HG03159 (cell line): ENCODE results near the gene GLI1.

Experiments used
- ATAC-seq: cut with Tn5 transposase; IDR thresholded peaks from one replicate; pipeline ENCODE4 v1.9.1; 2021; ENCODE audit warnings: mild to moderate bottlenecking, moderate library complexity; ENCODE audit not compliant: unreplicated experiment

Gene GLI1

GRCh38 chr12:57460468-57460784 is 841 bp downstream of the GLI1 start:
- ATAC-seq, result no peak

GRCh38 chr12:57460841-57461275 is 1.3 kb downstream of the GLI1 start:
- no peak for ATAC-seq

DNA sequence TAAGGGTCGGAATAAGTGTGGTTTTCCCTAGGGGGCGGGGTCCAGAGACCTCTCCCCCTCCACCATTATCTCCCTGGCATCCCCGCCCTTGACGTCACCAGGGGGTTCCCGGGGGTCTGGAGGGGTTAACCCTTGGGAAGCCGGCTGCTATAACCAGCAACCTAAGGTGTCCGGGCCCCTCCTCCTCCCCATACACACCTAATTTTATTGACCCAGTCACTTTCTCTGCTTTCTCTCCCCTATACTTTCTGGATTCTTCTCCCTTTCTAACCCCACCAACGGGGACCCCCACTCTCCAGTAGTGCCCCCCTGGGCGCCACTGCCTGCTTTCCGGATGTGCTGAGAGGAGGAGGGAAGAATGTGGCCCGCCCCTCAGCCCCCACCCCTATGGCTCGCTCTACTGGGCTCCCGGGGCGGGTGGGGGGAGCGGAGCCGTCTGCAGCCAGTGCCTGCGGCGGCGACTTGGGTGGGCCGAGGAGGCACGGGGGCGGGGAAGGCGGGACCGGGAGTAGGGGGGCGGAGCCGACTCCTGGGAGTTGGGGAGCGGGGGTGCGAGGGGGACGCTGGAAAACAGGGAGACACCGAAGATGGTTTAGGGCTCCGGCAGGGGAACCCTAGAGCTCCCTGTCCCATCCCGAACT is 1.8 kb downstream of the GLI1 start:
- no peak for ATAC-seq

DNA sequence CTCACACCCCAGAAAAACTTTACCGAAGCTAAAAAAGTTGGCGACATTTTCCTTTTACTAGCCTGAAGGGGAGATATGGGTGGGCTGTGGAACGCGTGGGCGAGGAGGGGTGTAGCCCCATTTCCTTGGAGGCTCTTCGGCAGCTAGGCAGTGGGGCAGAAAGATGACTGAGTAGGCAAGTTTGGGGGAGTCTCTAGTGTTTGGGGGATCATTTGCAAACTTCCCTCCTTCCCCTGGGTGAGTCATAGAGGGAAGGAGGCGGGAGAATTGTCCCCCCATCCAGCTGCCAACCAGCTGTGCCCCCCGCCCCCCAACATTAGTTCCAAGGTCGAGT is 2.3 kb downstream of the GLI1 start:
- no peak for ATAC-seq

GRCh38 chr12:57462251-57462911 is 2.8 kb downstream of the GLI1 start:
- ATAC-seq, result peak; percentile 60

GRCh38 chr12:57462912-57463253 is 3.3 kb downstream of the GLI1 start:
- no peak for ATAC-seq

GRCh38 chr12:57464569-57464968 is 5.0 kb downstream of the GLI1 start:
- no peak for ATAC-seq

DNA sequence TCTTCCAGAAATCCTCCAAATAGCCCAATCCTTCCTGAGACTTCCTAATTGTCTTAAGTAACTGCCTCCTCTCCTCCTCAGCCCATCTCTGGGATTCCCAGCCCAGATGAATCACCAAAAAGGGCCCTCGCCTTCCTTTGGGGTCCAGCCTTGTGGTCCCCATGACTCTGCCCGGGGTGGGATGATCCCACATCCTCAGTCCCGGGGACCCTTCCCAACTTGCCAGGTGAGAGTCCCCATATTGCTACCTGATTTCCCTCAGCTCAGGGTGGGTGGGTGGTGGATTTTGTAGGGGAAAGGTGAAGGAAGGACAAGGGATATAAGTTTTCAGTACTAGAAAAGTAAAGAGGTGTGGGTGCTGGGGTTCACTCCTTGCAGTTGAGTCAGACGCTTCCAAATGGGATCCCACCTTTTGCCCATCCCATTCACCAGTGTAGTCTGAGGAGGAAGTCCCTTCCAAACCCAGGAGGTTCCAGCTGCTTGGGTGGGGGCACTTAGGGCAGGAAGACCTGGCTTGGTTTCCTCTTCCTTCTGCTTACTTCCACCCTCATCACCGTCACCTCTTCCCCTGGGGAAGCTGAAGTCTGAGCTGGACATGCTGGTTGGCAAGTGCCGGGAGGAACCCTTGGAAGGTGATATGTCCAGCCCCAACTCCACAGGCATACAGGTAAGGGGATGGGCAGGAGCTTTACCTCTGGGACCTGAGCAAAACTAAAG is 5.6 kb downstream of the GLI1 start:
- ATAC-seq, result no peak

DNA sequence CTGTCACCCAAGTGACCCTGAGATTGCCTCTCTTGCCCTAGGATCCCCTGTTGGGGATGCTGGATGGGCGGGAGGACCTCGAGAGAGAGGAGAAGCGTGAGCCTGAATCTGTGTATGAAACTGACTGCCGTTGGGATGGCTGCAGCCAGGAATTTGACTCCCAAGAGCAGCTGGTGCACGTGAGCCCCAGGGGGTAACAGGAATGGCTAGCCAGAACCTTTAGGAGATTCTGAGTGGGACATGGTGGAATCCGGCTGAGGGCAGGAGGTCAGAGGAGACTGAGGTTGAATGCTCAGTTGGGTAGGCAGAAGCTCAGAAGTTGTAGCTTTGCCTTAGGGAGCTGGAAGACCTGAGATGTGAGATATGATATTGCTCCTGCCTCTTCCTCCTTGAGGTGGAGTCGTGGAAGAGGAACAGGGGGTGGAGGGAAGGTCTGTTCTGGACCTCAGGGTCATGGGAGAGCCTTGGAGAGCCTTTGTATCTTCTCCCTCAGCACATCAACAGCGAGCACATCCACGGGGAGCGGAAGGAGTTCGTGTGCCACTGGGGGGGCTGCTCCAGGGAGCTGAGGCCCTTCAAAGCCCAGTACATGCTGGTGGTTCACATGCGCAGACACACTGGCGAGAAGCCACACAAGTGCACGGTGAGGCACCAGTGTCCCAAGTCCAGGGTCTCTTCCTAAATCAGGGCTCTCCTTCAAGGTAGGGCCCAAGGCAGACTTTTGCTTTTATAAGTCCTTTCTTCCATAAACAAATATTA is 6.3 kb downstream of the GLI1 start:
- no peak for ATAC-seq

- no peak for ATAC-seq
These were observed 7.8 kb downstream of the GLI1 start for GRCh38 chr12:57467212-57467874.

GRCh38 chr12:57467915-57468314 is 8.3 kb downstream of the GLI1 start:
- no peak for ATAC-seq

- ATAC-seq, result no peak
These were observed 9.9 kb downstream of the GLI1 start for GRCh38 chr12:57469296-57470164.

DNA sequence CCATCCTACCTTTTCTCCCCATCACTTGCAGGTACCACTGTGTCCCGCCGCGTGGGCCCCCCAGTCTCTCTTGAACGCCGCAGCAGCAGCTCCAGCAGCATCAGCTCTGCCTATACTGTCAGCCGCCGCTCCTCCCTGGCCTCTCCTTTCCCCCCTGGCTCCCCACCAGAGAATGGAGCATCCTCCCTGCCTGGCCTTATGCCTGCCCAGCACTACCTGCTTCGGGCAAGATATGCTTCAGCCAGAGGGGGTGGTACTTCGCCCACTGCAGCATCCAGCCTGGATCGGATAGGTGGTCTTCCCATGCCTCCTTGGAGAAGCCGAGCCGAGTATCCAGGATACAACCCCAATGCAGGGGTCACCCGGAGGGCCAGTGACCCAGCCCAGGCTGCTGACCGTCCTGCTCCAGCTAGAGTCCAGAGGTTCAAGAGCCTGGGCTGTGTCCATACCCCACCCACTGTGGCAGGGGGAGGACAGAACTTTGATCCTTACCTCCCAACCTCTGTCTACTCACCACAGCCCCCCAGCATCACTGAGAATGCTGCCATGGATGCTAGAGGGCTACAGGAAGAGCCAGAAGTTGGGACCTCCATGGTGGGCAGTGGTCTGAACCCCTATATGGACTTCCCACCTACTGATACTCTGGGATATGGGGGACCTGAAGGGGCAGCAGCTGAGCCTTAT is 10.8 kb downstream of the GLI1 start:
- no peak for ATAC-seq

GRCh38 chr12:57470970-57471656 is 11.5 kb downstream of the GLI1 start:
- no peak for ATAC-seq

GRCh38 chr12:57471661-57472060 is 12.1 kb downstream of the GLI1 start:
- ATAC-seq, result no peak

GRCh38 chr12:57472391-57472790 is 12.8 kb downstream of the GLI1 start:
- no peak for ATAC-seq

DNA sequence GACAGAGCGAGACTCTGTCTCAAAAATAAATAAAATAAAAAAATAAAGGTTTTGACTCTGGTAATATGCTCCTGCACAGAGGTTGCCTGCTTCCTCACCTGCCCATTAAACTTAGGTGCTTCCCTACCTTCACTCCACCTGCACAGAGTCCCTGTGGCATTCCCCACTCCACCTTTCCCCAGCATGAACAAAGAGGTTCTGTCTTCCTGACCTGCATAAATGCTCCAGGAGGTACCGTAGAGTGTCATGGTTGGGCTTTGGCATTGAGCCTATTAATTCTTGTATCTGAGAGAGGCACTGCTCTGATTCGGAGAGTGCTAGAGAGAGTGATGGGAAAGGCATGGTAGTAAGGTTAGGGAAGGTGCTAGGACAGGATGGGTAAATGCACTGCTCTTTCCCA is 13.8 kb downstream of the GLI1 start:
- no peak for ATAC-seq

- no peak for ATAC-seq
These were observed 14.3 kb downstream of the GLI1 start for GRCh38 chr12:57473886-57474285.

- ATAC-seq, result no peak
These were observed 14.8 kb downstream of the GLI1 start for GRCh38 chr12:57474430-57474829.
